CD4-positive, alpha-beta T cell treated with Interleukin-6 at 100 ng/mL for 8 hours (primary cell): ENCODE data around the gene MAS1.
"Not testable (repeated sequence)": the region's sequence is repeated elsewhere in the genome, so short reads cannot be mapped to it uniquely, and the experiment has no call there.

Experiments
- DNase-seq: peaks from one replicate; pipeline ENCODE4 v3.0.0-alpha.2; 2020; ENCODE audit warnings: mixed read lengths, low spot score

Gene MAS1

GRCh38 chr6:159919011-159919511, 28.3 kb downstream of the MAS1 start:
- DNase-seq: no peak

GRCh38 chr6:159919800-159920199, 29.0 kb downstream of the MAS1 start:
- DNase-seq: no peak

DNA sequence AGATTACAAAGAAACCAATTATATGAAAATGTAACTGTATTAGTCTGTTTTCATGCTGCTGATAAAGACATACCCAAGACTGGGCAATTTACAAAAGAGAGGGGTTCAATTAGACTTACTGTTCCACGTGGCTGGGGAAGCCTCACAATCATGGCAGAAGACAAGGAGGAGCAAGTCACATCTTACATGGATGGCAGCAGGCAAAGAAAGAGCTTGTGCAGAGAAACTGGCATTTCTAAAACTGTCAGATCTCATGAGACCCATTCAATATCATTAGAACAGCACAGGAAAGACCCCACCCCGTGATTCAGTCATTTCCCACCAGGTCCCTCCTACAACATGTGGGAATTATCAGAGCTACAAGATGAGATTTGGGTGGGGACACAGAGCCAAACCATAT, 33.4 kb downstream of the MAS1 start:
- DNase-seq: not testable (repeated sequence)

DNA sequence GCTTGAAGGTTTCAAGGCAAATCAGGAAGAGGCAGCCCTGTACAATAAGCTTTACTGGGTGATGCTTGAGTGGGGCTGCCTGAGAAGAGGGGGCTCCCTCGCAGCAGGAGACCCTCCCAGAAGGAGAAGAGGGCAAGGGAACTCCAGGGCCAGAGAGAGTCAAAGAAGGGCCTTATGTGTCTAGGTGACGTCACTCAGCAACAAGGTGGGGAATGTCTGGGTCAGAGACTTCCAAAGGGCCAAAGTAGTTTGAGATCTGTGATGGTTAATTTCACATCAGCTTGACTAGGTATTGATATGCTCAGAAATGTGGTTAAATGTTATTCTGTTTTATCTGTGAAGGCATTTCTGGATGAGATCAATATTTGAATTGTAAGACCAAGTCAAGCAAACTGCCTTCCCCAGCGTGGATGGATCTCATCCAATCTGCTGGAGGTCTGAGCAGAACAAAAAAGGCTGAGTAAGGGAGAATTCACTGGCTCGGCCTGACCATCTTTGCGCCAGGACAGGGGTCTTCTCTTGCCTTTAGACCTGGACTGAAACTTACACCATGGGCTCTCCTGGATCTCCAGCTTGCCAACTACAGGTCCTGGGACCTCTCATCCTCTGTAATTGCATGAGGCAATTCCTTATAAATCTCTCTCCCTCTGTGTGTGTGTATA, 35.9 kb downstream of the MAS1 start:
- DNase-seq: no peak

- peak; percentile 54 for DNase-seq
Measured at GRCh38 chr6:159929819-159930218, 39.0 kb downstream of the MAS1 start.

- no peak for DNase-seq
Measured at GRCh38 chr6:159931112-159931511, 40.3 kb downstream of the MAS1 start.

DNA sequence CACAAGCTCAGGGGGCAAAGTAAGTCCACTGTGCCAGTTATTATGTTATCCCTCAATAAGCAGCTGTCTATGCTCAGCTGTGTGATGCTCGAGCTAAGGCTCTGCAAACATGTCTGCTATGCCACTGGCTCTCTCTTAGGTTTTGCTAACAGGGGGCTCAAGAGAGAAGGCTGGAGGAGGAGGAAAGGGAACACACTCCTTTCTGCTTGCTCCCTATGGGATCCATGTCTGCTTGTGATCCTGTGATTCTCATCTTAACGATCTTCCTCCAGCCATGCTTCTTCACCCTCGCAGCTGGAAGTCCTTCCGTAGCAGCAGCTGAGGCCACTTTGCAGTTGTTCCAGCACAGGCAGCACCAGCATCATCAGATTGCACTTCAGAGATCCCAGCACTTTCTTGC, 41.1 kb downstream of the MAS1 start:
- no peak for DNase-seq

DNA sequence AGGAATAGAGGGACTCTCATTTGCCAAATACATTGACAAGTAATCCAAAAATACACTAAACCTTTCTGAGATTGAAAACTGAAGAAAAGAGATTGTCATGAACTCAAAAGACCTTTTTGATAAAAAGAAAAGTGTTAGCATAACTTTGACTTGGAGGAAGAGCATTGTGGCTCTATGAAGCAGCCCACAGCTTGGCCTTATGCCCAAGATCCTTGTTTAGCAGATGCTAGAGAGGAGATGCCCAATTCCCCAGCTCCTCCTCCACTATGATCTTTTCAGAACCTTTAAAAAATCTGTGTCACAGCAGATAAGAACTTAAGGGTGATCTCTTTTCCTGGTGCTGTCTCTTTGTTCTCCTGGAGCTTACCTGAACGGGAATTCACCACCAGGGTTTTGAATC, 42.3 kb downstream of the MAS1 start:
- DNase-seq: no peak

DNA sequence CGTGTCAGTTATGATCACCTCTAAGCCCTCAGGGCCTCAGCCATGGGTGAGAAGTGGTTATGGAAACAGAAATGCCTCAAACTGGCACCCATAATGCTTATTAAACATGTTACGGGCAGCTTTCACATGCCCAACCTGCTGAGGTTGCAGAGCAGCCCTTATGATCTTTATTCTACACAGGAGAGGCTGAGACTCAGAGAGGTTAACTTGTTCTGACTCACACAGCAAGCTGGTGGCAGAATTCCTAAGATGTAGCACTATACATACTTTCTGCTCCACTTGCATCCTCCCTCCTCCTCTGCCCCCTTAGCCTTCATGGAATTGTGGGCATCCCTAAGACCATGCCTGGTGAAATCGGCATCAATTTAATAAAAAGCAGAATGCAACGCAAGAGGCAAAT, 43.4 kb downstream of the MAS1 start:
- no peak for DNase-seq

DNA sequence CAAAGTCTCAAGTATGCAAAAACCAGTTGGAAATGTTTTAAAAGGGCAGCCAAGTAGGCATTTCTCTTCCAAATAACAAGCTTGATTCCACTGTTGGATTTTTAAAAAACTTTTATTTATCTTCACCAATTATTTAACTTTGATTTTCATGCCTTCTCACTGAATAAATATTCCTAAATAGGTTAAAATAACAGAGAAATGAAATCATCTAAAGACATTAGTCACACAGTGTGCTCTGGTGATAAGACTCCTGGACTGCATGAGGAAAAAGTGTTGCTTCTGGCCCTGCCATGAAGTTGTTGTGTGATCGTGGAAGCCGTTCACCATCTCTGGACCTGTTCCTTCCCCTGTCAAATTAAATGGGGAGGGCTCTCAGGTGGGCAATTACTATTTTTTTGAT, 44.3 kb downstream of the MAS1 start:
- DNase-seq: no peak

GRCh38 chr6:159935633-159936032, 44.8 kb downstream of the MAS1 start:
- no peak for DNase-seq

- DNase-seq: no peak
Measured at GRCh38 chr6:159939591-159940016, 48.8 kb downstream of the MAS1 start.
